LNCaP clone FGC (cell line): Measurements from ENCODE around the gene CCDC17.

ENCODE experiments used
- DNase-seq: peaks from one replicate; pipeline ENCODE4 v3.0.0-alpha.2; 2011; ENCODE audit warnings: low read depth
- H3K4me3 ChIP-seq: 2 replicates; pipeline ENCODE4 v1.5.1; 2011; ENCODE audit warnings: mild to moderate bottlenecking, low read depth, low read length, control low read depth
- CTCF ChIP-seq: IDR thresholded peaks from 2 replicates; pipeline ENCODE4 v1.5.1; 2012; ENCODE audit warnings: mild to moderate bottlenecking; ENCODE audit not compliant: control insufficient read depth, insufficient read depth; ENCODE audit errors: extremely low read depth

CCDC17 gene

GRCh38 chr1:45660336-45660735, 36.5 kb upstream of the CCDC17 start:
- TF ChIP-seq CTCF: no peak
- no peak for DNase-seq
- H3K4me3 ChIP-seq: no peak overlapping the region

- TF ChIP-seq CTCF: no peak
- no peak overlapping the region for H3K4me3 ChIP-seq
- DNase-seq: no peak
These were observed 35.4 kb upstream of the CCDC17 start for GRCh38 chr1:45659222-45659621.

- no peak for TF ChIP-seq CTCF
These were observed 34.3 kb upstream of the CCDC17 start for GRCh38 chr1:45658171-45658570.

GRCh38 chr1:45656573-45657226, 32.8 kb upstream of the CCDC17 start:
- no peak overlapping the region for H3K4me3 ChIP-seq
- no peak for DNase-seq
- TF ChIP-seq CTCF: no peak

More at GRCh38 chr1:45658171-45658570, 34.3 kb upstream of the CCDC17 start:
- DNase-seq: no peak
- no peak overlapping the region for H3K4me3 ChIP-seq

- DNase-seq: no peak
- no peak for TF ChIP-seq CTCF
- no peak overlapping the region for H3K4me3 ChIP-seq
These were observed 30.9 kb upstream of the CCDC17 start for GRCh38 chr1:45654540-45655280.

- no peak overlapping the region for H3K4me3 ChIP-seq
- no peak for DNase-seq
- TF ChIP-seq CTCF: no peak
These were observed 23.6 kb upstream of the CCDC17 start for GRCh38 chr1:45647248-45648021.
